Cardiac muscle cell (in vitro differentiated cells and primary cell): ENCODE results near the gene ALDH1B1. TPM values are rescaled to one million over a fixed set of nuclear protein-coding genes. Genes with fewer than 3 reads are reported as not detected.
"Not testable (repeated sequence)": the region's sequence is repeated elsewhere in the genome, so short reads cannot be mapped to it uniquely, and the experiment has no call there.

Experiments used
- DNase-seq, 2 donors: peaks; one replicate each; pipeline versions ENCODE4 v3.0.0 to v3.0.0-alpha.2; 2010 to 2017; ENCODE audit warnings: low read depth in 1 of 2, low spot score in 1 of 2
- H3K27ac ChIP-seq: fragments of 200-600 bp; sonication (generic); 2 replicates; pipeline ENCODE4 v1.5.1; 2016
- H3K27me3 ChIP-seq: fragments of 200-600 bp; sonication (generic); 2 replicates; pipeline ENCODE4 v1.6.0; 2016; ENCODE audit warnings: control low read depth
- H3K36me3 ChIP-seq: fragments of 200-600 bp; sonication (generic); 2 replicates; pipeline ENCODE4 v1.5.1; 2016; ENCODE audit warnings: control low read depth
- H3K4me1 ChIP-seq: fragments of 200-600 bp; sonication (generic); 2 replicates; pipeline ENCODE4 v1.8.1; 2017; ENCODE audit warnings: low read depth, mild to moderate bottlenecking, mixed run types
- H3K4me3 ChIP-seq: fragments of 200-600 bp; sonication (generic); 2 replicates; pipeline ENCODE4 v1.5.1; 2016; ENCODE audit warnings: mild to moderate bottlenecking
- H3K9me3 ChIP-seq: fragments of 200-600 bp; sonication (generic); 2 replicates; pipeline ENCODE4 v1.5.1; 2017; ENCODE audit warnings: low read depth, mild to moderate bottlenecking, control low read depth
- CTCF ChIP-seq: IDR thresholded peaks from 2 replicates; pipeline ENCODE4 v1.5.1; 2012; ENCODE audit warnings: low read depth, mild to moderate bottlenecking, low read length
- polyA plus RNA-seq: library from polyadenylated mRNA; unstranded; fragments of >200 nt; fragmentation: Nextera tagmentation; extraction: Ambion mirVana; gene quantifications from 2 replicates; pipeline ENCODE4 v1.2.1, GENCODE V29; 2016
- total RNA-seq: library from RNA; depleted of rRNA; stranded (reverse); fragments of >200 nt; gene quantifications from 2 replicates; pipeline ENCODE4 v1.2.3, GENCODE V29; 2016

ALDH1B1 gene
- total and polyA plus RNA-seq, 2 experiments from 2014 or later = 31.7 to 34.7 TPM

DNA sequence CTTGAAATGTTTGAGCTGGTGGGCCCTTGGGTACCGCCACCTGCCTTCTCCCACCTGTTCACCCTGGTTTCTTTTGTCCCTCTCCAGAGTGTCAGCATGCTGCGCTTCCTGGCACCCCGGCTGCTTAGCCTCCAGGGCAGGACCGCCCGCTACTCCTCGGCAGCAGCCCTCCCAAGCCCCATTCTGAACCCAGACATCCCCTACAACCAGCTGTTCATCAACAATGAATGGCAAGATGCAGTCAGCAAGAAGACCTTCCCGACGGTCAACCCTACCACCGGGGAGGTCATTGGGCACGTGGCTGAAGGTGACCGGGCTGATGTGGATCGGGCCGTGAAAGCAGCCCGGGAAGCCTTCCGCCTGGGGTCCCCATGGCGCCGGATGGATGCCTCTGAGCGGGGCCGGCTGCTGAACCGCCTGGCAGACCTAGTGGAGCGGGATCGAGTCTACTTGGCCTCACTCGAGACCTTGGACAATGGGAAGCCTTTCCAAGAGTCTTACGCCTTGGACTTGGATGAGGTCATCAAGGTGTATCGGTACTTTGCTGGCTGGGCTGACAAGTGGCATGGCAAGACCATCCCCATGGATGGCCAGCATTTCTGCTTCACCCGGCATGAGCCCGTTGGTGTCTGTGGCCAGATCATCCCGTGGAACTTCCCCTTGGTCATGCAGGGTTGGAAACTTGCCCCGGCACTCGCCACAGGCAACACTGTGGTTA, 3.3 kb downstream of the ALDH1B1 start:
- no peaks in the 10 kb centered on the region for H3K36me3 ChIP-seq
- no peak overlapping the region for H3K4me3 ChIP-seq
- TF ChIP-seq CTCF = no peak
- DNase-seq = no peak
- no peaks in the 10 kb centered on the region for H3K9me3 ChIP-seq
- H3K27me3 ChIP-seq = no peaks in the 10 kb centered on the region
- peaks cover 10% of the 10 kb centered on the region for H3K4me1 ChIP-seq
- no peak overlapping the region for H3K27ac ChIP-seq

GRCh38 chr9:38396371-38396671, 3.8 kb downstream of the ALDH1B1 start:
- Histone ChIP-seq H3K4me3 (no peak overlapping the region), H3K9me3 (no peaks in the 10 kb centered on the region), H3K27ac (no peak overlapping the region), H3K4me1 (peaks cover 8% of the 10 kb centered on the region), H3K27me3 (no peaks in the 10 kb centered on the region), H3K36me3 (no peaks in the 10 kb centered on the region)
- DNase-seq = no peak
- TF ChIP-seq CTCF = no peak

- H3K9me3 ChIP-seq, H3K4me1 ChIP-seq, H3K27me3 ChIP-seq, H3K36me3 ChIP-seq, H3K27ac ChIP-seq, H3K4me3 ChIP-seq, DNase-seq: not testable (repeated sequence)
Measured at GRCh38 chr9:38399191-38399590, 6.7 kb downstream of the ALDH1B1 start.

- no peaks in the 10 kb centered on the region for H3K9me3 ChIP-seq
- no peaks in the 10 kb centered on the region for H3K4me1 ChIP-seq
- no peak for DNase-seq
- H3K27ac ChIP-seq = no peak overlapping the region
- peaks cover 11% of the 10 kb centered on the region for H3K27me3 ChIP-seq
- no peak overlapping the region for H3K4me3 ChIP-seq
- no peaks in the 10 kb centered on the region for H3K36me3 ChIP-seq
- no peak for TF ChIP-seq CTCF
Measured at GRCh38 chr9:38401994-38402393, 9.5 kb downstream of the ALDH1B1 start.

DNA sequence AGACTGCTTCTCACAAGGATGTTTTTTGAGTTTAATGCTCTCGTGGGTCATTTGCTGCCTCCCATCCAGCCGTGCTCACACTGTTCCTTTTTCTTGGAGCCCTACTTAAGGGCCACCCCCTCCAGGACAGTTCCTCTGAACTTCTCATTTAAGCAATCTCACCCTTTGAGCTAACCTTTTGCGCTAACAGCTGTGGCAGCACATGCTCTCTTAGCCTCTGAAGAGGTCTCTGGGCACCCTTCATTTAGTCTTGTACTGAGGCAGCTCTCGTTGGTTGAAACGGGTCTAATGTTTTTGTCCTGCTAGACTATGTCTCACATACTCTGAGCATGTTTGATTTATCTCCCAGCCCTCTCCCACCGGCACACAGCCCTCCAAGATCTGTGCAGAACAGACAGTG, 11.8 kb downstream of the ALDH1B1 start:
- Histone ChIP-seq H3K27me3 (peaks cover 11% of the 10 kb centered on the region), H3K36me3 (no peaks in the 10 kb centered on the region), H3K9me3 (no peaks in the 10 kb centered on the region), H3K4me1 (no peaks in the 10 kb centered on the region), H3K4me3 (no peak overlapping the region), H3K27ac (no peak overlapping the region)
- TF ChIP-seq CTCF = no peak
- no peak for DNase-seq

- Histone ChIP-seq H3K36me3 (no peaks in the 10 kb centered on the region), H3K4me3 (no peak overlapping the region), H3K9me3 (no peaks in the 10 kb centered on the region), H3K4me1 (no peaks in the 10 kb centered on the region), H3K27me3 (peaks cover 11% of the 10 kb centered on the region), H3K27ac (no peak overlapping the region)
- no peak for DNase-seq
- TF ChIP-seq CTCF = no peak
Measured at GRCh38 chr9:38405785-38406184, 13.3 kb downstream of the ALDH1B1 start.
